Gastroesophageal sphincter (tissue), 3 donors: Measurements from ENCODE around the gene PRR19.

ENCODE experiments used
- CTCF ChIP-seq, 4 experiments: fragments of 200-600 bp in 2 of 4; fragments of 450-650 bp in 2 of 4; sonication (generic) in 1 of 4; IDR thresholded peaks; one replicate each; pipeline ENCODE4 v1.5.1; 2017 to 2019; ENCODE audit warnings: antibody characterized with exemption in 4 of 4, mild to moderate bottlenecking in 2 of 4, moderate library complexity in 2 of 4
- EP300 ChIP-seq: sonication (generic); formaldehyde crosslinking; IDR thresholded peaks from one replicate; pipeline ENCODE4 v1.6.1; 2017; ENCODE audit warnings: antibody characterized with exemption, mild to moderate bottlenecking
- POLR2A ChIP-seq, 2 donors: fragments of 450-650 bp; IDR thresholded peaks; one replicate each; pipeline ENCODE4 v1.6.1; 2017; ENCODE audit warnings: antibody characterized with exemption in 2 of 2, mild to moderate bottlenecking in 2 of 2, moderate library complexity in 1 of 2
- POLR2AphosphoS5 ChIP-seq: sonication (generic); formaldehyde crosslinking; IDR thresholded peaks from one replicate; pipeline ENCODE4 v1.6.1; 2017; ENCODE audit warnings: antibody characterized with exemption

- TF ChIP-seq POLR2A (IDR thresholded peaks at IDR 0.05): no peak
- TF ChIP-seq CTCF (IDR thresholded peaks at IDR 0.05): no peak
- TF ChIP-seq EP300: no peak
- TF ChIP-seq POLR2AphosphoS5: no peak
Observed at GRCh38 chr19:42332059-42332458, 30.1 kb downstream of the PRR19 start.
